Effector memory CD8-positive, alpha-beta T cell (primary cell): ENCODE results near the gene OTUB2.

Experiments
- ATAC-seq: fragments of 150-1000 bp; cut with Tn5 transposase; replicated peaks from 2 replicates; pipeline ENCODE4 v1.10.0; 2021; ENCODE audit warnings: mild to moderate bottlenecking, moderate library complexity
- DNase-seq, 3 experiments: peaks; one replicate each; pipeline ENCODE4 v3.0.0; 2021
- H3K27ac Mint-ChIP-seq, 2 donors: one replicate each; pipeline ENCODE4 v1.8.0; 2022; ENCODE audit warnings: mild to moderate bottlenecking in 2 of 2, mixed read lengths in 2 of 2, moderate library complexity in 2 of 2
- H3K27me3 Mint-ChIP-seq, 2 donors: one replicate each; pipeline ENCODE4 v1.8.0; 2022; ENCODE audit warnings: mixed read lengths in 2 of 2
- H3K36me3 Mint-ChIP-seq: one replicate; pipeline ENCODE4 v1.8.0; 2022; ENCODE audit warnings: mild to moderate bottlenecking, moderate library complexity, mixed read lengths; ENCODE audit not compliant: insufficient read depth
- H3K4me1 Mint-ChIP-seq, 2 donors: one replicate each; pipeline ENCODE4 v1.8.0; 2022; ENCODE audit warnings: low read depth in 2 of 2, mixed read lengths in 2 of 2
- H3K4me3 Mint-ChIP-seq, 2 donors: one replicate each; pipeline ENCODE4 v1.8.0; 2022; ENCODE audit warnings: mild to moderate bottlenecking in 2 of 2, mixed read lengths in 2 of 2, moderate library complexity in 2 of 2
- H3K9me3 Mint-ChIP-seq, 2 donors: one replicate each; pipeline ENCODE4 v1.8.0; 2022; ENCODE audit warnings: mixed read lengths in 2 of 2
- total RNA-seq, 9 experiments: gene quantifications; one replicate each; lab custom pipeline; 2026; lab: John Stamatoyannopoulos, UW

OTUB2 gene
- 0 to 4.7 (median 1.9) reads per million in 9 experiments for total RNA-seq

DNA sequence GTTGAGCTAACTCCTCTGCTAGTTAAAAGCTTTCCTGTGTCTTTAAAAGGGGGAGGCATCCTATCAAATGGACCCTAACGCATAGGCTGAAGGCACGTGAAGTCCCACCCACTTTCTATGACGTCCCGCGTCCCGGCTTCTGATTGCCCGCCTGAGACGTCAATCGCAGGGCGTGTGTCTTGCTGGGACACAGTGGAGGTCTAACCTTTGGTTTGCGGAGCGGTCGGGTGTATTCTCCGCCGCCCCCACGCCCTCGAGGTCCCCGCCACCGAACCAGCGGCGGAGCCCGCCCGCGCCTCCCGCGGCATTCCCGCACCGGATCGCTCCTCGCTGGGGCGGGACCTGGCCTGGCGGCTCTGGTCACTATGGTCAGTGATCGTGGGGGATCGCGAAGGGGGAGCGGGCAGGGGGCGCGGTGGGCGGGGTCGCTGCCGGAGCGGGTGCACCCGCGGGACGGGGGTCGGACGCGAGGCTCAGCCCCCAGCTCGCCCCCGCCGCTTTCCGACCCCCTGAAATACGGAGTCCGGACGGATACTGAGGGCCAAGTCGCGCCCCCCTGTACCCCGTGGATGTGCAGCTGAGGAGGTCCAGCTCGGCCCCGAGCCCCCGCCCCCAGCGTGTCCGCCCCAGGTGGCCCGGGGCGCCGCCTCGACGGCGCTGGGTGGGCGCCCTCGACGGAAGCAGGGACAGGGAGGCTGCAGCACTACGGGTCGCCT lies at the start of gene OTUB2:
Gene OTUB2 (plus strand): TSS at position 168 of the 716 bp plus-strand sequence. CDS start 198 bp downstream, at position 366.
- Mint-ChIP-seq H3K4me1 (peaks cover 8 to 9% of the 10 kb centered on the region in 2 donors), H3K27me3 (peaks cover 24 to 32% of the 10 kb centered on the region in 2 donors), H3K9me3 (no peaks in the 10 kb centered on the region), H3K27ac (no peak within 1 kb of the TSS), H3K4me3 (peak within 1 kb of the TSS; percentile 66 to 69), H3K36me3 (peaks cover 11% of the 10 kb centered on the region)
- peak; percentile 95 to 97 (median 95) for DNase-seq
- ATAC-seq: peak; percentile 100

DNA sequence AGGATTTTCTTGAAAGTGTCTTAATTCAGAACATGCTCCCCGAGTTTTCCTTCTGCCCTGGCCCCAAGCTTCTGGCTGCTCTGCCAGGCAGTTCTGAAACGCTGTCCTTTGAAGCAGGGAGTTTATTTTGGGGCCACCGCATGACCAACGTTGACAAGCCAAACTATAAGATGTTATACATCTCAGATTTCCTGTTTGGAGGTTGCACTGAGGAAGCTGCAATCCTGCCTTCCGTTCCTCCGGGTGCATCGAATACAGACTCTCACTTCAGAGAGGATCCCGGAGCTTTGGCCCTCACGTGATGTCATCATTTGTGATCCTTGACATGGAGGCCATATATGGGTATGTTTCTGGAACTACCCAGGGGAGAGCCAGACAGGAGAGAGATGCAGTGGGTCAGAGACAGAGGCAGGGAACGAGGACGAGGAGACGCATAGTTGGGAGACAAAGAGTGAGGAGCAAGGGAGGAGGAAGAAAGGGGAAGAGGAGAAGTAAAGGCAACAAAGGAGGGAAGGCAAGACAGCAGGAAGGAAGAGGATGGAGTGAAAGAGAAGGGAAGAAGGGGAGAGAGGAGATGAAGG lies 49.6 kb upstream of the OTUB2 start, which contains the start of gene ASB2:
Gene ASB2 (minus strand): TSS at position 94 of the 581 bp plus-strand sequence. CDS start 12,031 bp downstream, outside the sequence.
- Mint-ChIP-seq H3K9me3 (peaks cover 0 to 4% of the 10 kb centered on the region in 2 donors), H3K4me1 (peaks cover 40 to 47% of the 10 kb centered on the region in 2 donors), H3K27ac (peak within 1 kb of the TSS in 1 of 2 donors; percentile 72), H3K4me3 (peak within 1 kb of the TSS; percentile 23 to 48), H3K27me3 (no peaks in the 10 kb centered on the region), H3K36me3 (peaks cover 15% of the 10 kb centered on the region)
- no peak for ATAC-seq
- no peak for DNase-seq

DNA sequence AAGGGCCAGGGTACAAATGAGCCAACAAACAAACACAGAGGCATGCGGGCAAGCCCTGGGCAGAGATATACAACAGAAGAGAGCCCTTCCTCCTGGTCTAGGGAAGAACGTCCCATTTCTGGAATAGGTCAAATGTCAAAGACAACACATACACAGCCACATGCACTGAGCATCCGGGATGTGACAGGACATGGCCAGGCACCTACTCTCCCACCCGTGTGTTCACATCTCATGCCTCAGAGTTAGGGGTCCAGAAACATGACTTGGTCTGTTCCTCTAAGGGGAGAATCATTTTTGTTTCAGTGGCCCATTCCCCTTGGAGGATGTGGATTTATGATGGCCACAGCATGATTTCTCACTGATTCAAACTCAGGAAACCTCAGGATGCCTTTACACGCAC lies 49.0 kb upstream of the OTUB2 start:
- H3K27me3 Mint-ChIP-seq: no peaks in the 10 kb centered on the region
- H3K4me3 Mint-ChIP-seq: peak overlapping the region; percentile 23 to 48
- peaks cover 0 to 4% of the 10 kb centered on the region in 2 donors for H3K9me3 Mint-ChIP-seq
- H3K36me3 Mint-ChIP-seq: peaks cover 15% of the 10 kb centered on the region
- peak overlapping the region in 1 of 2 donors; percentile 72 for H3K27ac Mint-ChIP-seq
- no peak for DNase-seq
- H3K4me1 Mint-ChIP-seq: peaks cover 38 to 42% of the 10 kb centered on the region in 2 donors
- no peak for ATAC-seq

DNA sequence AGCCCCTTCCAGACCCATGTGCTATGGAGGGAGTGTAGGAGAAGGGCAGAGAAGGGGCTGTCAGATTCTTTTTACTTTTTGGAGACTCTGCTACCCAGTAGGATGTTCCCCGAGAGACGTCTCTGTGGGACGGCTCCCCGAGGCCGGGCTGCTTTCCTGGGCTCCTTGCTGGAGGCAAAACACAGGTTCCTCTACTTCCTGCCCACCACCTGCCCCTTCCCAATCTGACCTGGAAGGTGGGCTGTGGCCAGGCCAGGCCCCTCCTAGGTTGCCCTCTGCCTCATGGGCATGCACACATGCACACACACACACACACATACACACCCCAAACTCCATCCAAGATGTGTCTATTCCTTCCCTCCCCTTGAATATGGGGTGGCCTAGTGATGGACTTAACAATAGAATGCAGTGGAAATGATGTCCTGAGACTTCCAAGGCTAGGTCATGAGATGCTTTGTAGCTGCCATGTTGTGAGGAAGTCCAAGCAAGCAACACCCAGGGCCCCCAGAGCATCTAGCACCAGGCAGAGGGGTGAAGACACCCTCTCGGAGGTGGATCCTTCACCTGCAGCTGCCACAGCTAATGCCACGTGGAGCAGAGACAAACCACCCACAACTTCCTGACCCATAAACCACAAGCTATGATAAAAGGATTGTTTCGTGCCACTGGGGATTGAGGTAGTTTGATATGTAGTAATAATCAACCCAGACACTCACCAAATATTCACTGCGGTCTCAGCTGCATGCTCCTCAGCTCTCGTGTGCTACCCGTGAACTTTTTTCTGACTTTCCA lies 48.2 kb upstream of the OTUB2 start:
- ATAC-seq (peak; percentile 94), DNase-seq (peak; percentile 52 to 61 (median 61))
- no peaks in the 10 kb centered on the region for H3K27me3 Mint-ChIP-seq
- H3K36me3 Mint-ChIP-seq: peaks cover 15% of the 10 kb centered on the region
- peaks cover 40% of the 10 kb centered on the region in 2 donors for H3K4me1 Mint-ChIP-seq
- H3K9me3 Mint-ChIP-seq: peaks cover 0 to 4% of the 10 kb centered on the region in 2 donors
- H3K4me3 Mint-ChIP-seq: peak overlapping the region; percentile 40 to 48
- peak overlapping the region; percentile 72 to 79 for H3K27ac Mint-ChIP-seq

DNA sequence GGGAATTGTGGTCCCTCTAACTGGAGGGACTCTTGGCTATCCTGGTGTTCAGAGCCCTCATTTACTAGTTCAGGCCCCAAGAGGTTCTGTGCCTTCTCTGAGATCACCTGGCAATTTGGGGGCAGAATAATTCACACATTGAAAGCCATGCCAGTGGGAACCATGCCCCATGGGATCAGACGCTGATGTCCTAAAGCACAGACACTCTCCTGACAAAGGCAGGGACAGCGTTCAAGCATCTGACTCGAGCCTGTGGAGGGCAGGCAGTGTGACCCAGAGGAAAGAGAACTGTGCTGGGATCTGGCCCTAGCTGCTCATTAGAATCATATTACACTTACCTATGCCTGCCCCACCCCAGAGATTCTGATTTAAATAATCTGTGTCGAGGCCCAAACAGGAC lies 47.4 kb upstream of the OTUB2 start:
- no peaks in the 10 kb centered on the region for H3K27me3 Mint-ChIP-seq
- ATAC-seq: peak; percentile 3
- H3K4me3 Mint-ChIP-seq: peak overlapping the region; percentile 40 to 48
- H3K9me3 Mint-ChIP-seq: peaks cover 0 to 4% of the 10 kb centered on the region in 2 donors
- H3K4me1 Mint-ChIP-seq: peaks cover 38 to 40% of the 10 kb centered on the region in 2 donors
- H3K36me3 Mint-ChIP-seq: peaks cover 15% of the 10 kb centered on the region
- no peak for DNase-seq
- H3K27ac Mint-ChIP-seq: peak overlapping the region; percentile 72 to 79

DNA sequence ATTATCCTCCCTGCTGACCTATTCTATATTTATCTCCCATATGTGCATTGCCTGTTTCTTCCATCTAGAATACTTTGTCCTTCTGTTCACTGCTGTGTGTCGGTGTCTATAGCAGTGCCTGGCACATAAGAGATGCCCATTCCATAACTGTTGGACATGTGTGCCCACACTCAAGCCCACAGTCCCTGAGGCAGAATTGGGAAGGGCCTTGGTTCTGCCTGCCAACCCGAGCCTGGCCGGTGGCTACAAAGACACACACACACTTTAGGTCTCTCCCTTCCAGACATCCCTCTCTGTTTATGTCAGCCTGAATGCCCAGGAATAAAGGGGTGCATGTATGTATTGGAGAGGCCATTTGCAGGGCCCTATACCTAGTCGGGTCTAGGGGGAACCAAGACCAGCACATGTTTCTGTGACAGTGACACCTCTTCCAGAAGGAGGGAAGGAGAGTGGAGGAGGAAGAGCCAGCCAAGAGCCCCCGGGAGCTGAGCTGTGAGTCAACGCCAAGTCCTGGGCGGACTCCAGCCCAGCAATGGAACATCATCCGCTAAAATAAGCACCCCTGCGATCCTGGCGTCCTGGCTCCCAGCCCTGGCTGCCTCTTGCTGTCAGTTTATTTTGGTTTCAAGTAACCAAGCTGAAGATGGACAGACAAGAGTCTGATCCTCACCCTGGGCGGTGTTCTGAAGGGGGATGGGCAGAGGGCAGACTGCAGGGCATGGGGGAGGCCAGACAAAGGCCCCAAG lies 45.5 kb upstream of the OTUB2 start:
- Mint-ChIP-seq H3K4me3 (peak overlapping the region in 1 of 2 donors; percentile 33), H3K4me1 (peaks cover 37 to 39% of the 10 kb centered on the region in 2 donors), H3K36me3 (peaks cover 19% of the 10 kb centered on the region), H3K27ac (no peak overlapping the region), H3K9me3 (peaks cover 0 to 4% of the 10 kb centered on the region in 2 donors), H3K27me3 (peaks cover 0 to 8% of the 10 kb centered on the region in 2 donors)
- no peak for DNase-seq
- no peak for ATAC-seq

DNA sequence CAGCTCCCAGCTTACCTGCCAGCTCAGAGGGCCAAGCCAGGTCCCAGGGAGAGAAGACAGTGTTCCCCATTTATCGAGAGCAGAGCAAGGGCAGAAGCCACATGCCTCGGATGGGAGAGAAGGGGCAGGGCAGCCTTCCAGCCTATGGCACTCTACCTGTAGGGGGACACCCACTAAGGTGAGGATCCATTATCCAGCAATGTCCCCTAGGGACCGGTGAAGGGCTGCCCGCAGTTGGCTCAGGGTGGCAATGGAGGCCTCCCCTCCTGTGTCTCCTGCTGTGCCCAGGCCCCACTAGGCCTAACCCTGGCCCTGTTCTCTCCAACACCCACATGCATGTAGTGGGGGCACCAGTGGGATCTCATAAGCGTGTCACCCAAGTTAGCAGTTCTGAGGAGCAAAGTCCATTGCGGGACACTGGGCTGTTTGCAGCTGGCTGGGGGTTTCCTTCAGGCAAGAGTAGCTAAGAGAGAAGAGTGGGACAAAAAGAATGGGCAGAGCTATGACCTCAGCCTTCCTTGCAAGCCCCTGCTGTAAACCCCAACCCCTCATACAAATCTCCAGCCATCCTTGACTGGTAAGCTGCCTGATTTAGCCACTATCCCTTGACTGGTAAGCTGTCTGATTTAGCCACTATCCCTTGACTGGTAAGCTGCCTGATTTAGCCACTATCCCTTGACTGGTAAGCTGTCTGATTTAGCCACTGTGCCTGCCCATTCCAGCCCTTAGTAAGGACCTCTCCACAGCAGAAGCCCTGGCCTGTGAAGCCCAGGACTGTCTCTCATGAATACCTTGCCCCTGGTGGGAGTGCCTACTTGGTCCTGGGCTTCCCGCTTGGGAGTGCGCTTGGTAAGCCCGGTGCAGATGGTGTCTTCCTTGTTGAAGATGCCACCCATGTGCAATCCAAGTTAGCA lies 44.6 kb upstream of the OTUB2 start:
- no peak for ATAC-seq
- H3K27ac Mint-ChIP-seq: no peak overlapping the region
- H3K9me3 Mint-ChIP-seq: peaks cover 0 to 3% of the 10 kb centered on the region in 2 donors
- H3K4me1 Mint-ChIP-seq: peaks cover 28 to 33% of the 10 kb centered on the region in 2 donors
- H3K4me3 Mint-ChIP-seq: no peak overlapping the region
- peaks cover 19% of the 10 kb centered on the region for H3K36me3 Mint-ChIP-seq
- peaks cover 0 to 8% of the 10 kb centered on the region in 2 donors for H3K27me3 Mint-ChIP-seq
- no peak for DNase-seq

DNA sequence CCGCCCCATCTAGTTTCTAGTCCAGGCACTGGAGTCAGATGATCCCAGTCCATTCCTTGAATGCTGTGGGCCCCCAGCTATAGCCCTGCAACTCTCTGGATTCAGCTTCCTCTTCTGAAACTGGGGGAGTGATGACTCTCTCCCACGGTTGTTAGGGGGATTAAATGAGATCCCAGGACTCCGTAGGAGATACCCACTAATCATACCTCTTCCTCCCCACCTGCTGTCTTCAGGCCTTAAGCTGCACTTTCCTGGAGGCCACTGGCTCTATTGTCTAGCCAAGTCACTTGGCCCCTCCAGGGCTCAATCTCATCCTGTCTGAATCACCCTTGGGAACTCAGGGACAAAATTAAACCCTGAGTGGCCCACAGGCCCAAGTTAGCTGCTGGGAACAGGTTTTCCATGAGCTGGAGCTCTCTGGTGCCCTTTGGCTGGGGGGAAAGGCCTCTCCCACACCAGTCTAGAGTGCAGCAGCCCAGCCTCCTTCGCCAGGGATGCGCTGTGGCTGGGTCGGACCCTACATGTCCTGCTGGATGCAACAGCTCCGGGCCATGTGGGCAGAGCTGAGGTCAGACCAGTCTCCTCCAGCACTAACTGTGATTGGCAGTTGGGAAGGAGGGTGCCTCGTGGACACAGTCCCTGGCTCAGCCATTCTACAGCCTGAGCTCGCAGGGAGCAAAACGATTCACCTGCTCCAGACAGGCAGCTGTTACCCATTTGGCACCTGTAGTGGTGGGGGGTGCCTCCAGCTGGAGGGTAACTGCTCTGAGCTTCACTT lies 43.7 kb upstream of the OTUB2 start:
- Mint-ChIP-seq H3K36me3 (peaks cover 19% of the 10 kb centered on the region), H3K4me3 (no peak overlapping the region), H3K27me3 (peaks cover 0 to 8% of the 10 kb centered on the region in 2 donors), H3K27ac (no peak overlapping the region), H3K9me3 (no peaks in the 10 kb centered on the region), H3K4me1 (peaks cover 19 to 26% of the 10 kb centered on the region in 2 donors)
- ATAC-seq (no peak), DNase-seq (no peak)

DNA sequence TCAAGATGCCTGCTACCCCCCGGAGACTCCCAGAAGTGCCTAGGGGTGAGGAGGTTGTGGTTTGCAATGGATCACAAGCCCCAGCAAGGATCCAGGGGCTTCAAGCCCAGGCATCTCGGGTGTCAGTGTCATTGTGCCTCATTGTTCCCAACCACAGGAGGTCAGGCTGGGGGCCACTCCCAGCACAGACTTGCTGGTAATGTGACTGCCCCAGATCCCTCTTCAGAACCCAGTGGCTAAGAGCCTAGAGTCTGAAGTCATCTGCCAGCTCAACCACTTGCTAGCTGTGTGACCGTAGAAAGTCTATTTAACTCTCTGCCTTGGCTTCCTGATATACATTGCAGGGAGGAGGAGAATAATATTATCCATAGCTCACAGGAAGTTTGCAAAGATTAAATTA lies 42.1 kb upstream of the OTUB2 start:
- H3K4me3 Mint-ChIP-seq: no peak overlapping the region
- H3K36me3 Mint-ChIP-seq: peaks cover 5% of the 10 kb centered on the region
- H3K4me1 Mint-ChIP-seq: peaks cover 5 to 12% of the 10 kb centered on the region in 2 donors
- ATAC-seq (no peak), DNase-seq (no peak)
- no peaks in the 10 kb centered on the region for H3K9me3 Mint-ChIP-seq
- peaks cover 0 to 8% of the 10 kb centered on the region in 2 donors for H3K27me3 Mint-ChIP-seq
- H3K27ac Mint-ChIP-seq: no peak overlapping the region

DNA sequence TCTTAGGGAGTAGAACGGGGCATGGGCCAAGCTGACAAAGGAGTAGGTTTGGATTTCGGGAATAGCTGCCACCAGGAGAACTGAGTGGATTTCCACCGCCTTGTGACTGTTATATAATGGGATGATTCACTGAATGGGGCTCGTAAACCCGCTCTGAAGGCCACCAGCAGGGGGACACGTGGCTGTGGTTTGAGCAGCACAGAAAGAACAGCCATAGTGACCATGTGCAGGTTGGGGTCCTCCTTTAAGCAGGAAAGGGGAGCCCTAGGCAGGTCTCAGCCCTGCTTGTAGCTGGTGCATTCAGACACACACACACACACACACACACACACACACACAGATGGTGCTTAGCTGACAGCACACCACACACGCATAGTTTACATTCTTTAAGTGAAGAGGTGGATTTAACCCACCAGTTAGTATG lies 41.1 kb upstream of the OTUB2 start:
- no peak for ATAC-seq
- no peak overlapping the region for H3K4me3 Mint-ChIP-seq
- no peak overlapping the region for H3K27ac Mint-ChIP-seq
- peaks cover 0 to 8% of the 10 kb centered on the region in 2 donors for H3K27me3 Mint-ChIP-seq
- no peak for DNase-seq
- peaks cover 5% of the 10 kb centered on the region for H3K36me3 Mint-ChIP-seq
- H3K9me3 Mint-ChIP-seq: no peaks in the 10 kb centered on the region
- H3K4me1 Mint-ChIP-seq: peaks cover 5 to 10% of the 10 kb centered on the region in 2 donors

DNA sequence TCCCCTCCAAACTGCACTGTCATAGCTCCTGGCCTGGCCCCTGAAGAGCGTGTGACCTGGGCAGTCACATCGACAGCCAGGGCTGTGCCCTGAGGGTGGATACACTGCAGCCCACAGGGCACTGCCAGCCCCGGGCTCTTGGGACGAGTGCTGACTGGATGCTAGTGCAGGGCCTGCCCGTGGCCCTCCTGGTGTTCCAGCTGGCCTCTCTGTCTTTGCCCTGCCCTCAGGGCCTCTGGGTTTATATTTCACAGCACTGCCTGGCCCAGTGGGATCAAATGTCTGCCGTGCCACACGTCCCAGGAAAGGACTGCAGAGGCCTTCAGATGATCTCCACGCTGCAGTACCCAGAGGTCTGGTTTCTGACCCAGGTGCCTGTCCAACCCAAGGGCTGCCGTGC lies 39.2 kb upstream of the OTUB2 start:
- no peaks in the 10 kb centered on the region for H3K9me3 Mint-ChIP-seq
- peaks cover 5% of the 10 kb centered on the region for H3K36me3 Mint-ChIP-seq
- no peak overlapping the region for H3K27ac Mint-ChIP-seq
- no peak for DNase-seq
- H3K4me1 Mint-ChIP-seq: peaks cover 0 to 5% of the 10 kb centered on the region in 2 donors
- H3K27me3 Mint-ChIP-seq: peaks cover 0 to 8% of the 10 kb centered on the region in 2 donors
- no peak for ATAC-seq
- H3K4me3 Mint-ChIP-seq: no peak overlapping the region
